HG02973 (cell line): ENCODE results near the gene RAB34.
A peak's percentile ranks its signal among the peaks of the same experiment; 100 is the strongest.
"Not testable (repeated sequence)": the region's sequence is repeated elsewhere in the genome, so short reads cannot be mapped to it uniquely, and the experiment has no call there.

Experiments
- ATAC-seq: cut with Tn5 transposase; IDR thresholded peaks from one replicate; pipeline ENCODE4 v1.9.1; 2021; ENCODE audit warnings: moderate library complexity; ENCODE audit not compliant: unreplicated experiment

The RAB34 gene

GRCh38 chr17:28728364-28729200 is 10.9 kb upstream of the RAB34 start, which contains the start of gene NEK8:
TSS of gene NEK8 (plus strand) at chr17:28728788. CDS start at chr17:28728814, 26 bp downstream.
- ATAC-seq: peak; percentile 35

GRCh38 chr17:28726627-28727491 is 9.2 kb upstream of the RAB34 start:
- peak; percentile 36 for ATAC-seq

GRCh38 chr17:28726226-28726626 is 8.6 kb upstream of the RAB34 start, which contains the start of gene TLCD1:
TSS of gene TLCD1 (minus strand) at chr17:28726233. CDS start at chr17:28726097, 136 bp downstream.
- ATAC-seq: peak; percentile 5

GRCh38 chr17:28725660-28726225 is 8.1 kb upstream of the RAB34 start:
- peak; percentile 2 for ATAC-seq

- no peak for ATAC-seq
These were observed 7.5 kb upstream of the RAB34 start for GRCh38 chr17:28725166-28725659.

GRCh38 chr17:28724500-28725165 is 7.0 kb upstream of the RAB34 start:
- ATAC-seq: no peak

- ATAC-seq: not testable (repeated sequence)
These were observed 6.3 kb upstream of the RAB34 start for GRCh38 chr17:28723836-28724499.

GRCh38 chr17:28723159-28723835 is 5.6 kb upstream of the RAB34 start:
- no peak for ATAC-seq

GRCh38 chr17:28722417-28723158 is 4.9 kb upstream of the RAB34 start:
- no peak for ATAC-seq

- ATAC-seq: not testable (repeated sequence)
These were observed 3.3 kb upstream of the RAB34 start for GRCh38 chr17:28720997-28721329.

GRCh38 chr17:28720247-28720996 is 2.8 kb upstream of the RAB34 start:
- ATAC-seq: no peak

GRCh38 chr17:28719021-28719433 is 1.4 kb upstream of the RAB34 start:
- no peak for ATAC-seq

GRCh38 chr17:28718333-28719020 is 809 bp upstream of the RAB34 start:
- ATAC-seq: no peak

- no peak for ATAC-seq
These were observed 709 bp downstream of the RAB34 start for GRCh38 chr17:28716740-28717577.

- ATAC-seq: no peak
These were observed 2.5 kb downstream of the RAB34 start for GRCh38 chr17:28715217-28715616.

- ATAC-seq: no peak
These were observed 3.4 kb downstream of the RAB34 start for GRCh38 chr17:28714281-28714680.
